Suprapubic skin (tissue), 3 donors: ENCODE measurements around the gene HDAC3.

ENCODE experiments used
- POLR2AphosphoS5 ChIP-seq, 3 donors: sonication (generic); formaldehyde crosslinking; IDR thresholded peaks; one replicate each; pipeline ENCODE4 v1.6.1; 2017; ENCODE audit warnings: antibody characterized with exemption in 3 of 3
- TF ChIP-seq, protein P1 (sequence below), 2 donors: fragments of 200-600 bp in 1 of 2; fragments of 450-650 bp in 1 of 2; sonication (generic) in 1 of 2; IDR thresholded peaks; one replicate each; pipeline ENCODE4 v1.5.1; 2016 to 2019; ENCODE audit warnings: antibody characterized with exemption in 2 of 2, mild to moderate bottlenecking in 1 of 2, moderate library complexity in 1 of 2

DNA sequence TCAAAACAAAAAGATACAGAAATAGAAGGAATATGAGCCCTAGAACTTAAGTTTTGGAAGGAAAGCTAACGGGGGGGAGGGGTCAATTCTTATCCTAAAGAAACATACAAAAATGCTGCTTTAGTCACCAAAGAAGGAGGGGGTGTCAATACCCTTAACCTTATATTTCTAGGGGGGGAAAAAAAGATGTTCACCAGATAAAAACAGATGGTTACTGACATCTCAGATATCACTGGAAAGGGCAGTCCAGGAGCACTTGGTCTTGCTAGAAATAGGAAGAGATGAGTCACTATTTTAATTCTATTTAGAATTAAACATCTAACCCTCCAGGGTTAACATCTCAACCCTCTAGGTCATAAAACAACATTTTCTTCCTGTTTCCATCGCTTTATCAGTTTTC is 19.5 kb downstream of the HDAC3 start:
- TF ChIP-seq, protein P1, sequence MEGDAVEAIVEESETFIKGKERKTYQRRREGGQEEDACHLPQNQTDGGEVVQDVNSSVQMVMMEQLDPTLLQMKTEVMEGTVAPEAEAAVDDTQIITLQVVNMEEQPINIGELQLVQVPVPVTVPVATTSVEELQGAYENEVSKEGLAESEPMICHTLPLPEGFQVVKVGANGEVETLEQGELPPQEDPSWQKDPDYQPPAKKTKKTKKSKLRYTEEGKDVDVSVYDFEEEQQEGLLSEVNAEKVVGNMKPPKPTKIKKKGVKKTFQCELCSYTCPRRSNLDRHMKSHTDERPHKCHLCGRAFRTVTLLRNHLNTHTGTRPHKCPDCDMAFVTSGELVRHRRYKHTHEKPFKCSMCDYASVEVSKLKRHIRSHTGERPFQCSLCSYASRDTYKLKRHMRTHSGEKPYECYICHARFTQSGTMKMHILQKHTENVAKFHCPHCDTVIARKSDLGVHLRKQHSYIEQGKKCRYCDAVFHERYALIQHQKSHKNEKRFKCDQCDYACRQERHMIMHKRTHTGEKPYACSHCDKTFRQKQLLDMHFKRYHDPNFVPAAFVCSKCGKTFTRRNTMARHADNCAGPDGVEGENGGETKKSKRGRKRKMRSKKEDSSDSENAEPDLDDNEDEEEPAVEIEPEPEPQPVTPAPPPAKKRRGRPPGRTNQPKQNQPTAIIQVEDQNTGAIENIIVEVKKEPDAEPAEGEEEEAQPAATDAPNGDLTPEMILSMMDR (IDR thresholded peaks at IDR 0.05) = no peak
- TF ChIP-seq POLR2AphosphoS5 (IDR thresholded peaks at IDR 0.05) = no peak
